HG02852 (cell line): ENCODE data around the gene FHIT.
"Not testable (repeated sequence)": the region's sequence is repeated elsewhere in the genome, so short reads cannot be mapped to it uniquely, and the experiment has no call there.

Source experiments
- ATAC-seq: cut with Tn5 transposase; IDR thresholded peaks from one replicate; pipeline ENCODE4 v1.9.1; 2021; ENCODE audit warnings: mild to moderate bottlenecking, moderate library complexity; ENCODE audit not compliant: unreplicated experiment

Gene FHIT

GRCh38 chr3:60742606-60743145 is 508.6 kb downstream of the FHIT start:
- ATAC-seq = no peak

- ATAC-seq = no peak
Measured at GRCh38 chr3:60737633-60738399, 513.4 kb downstream of the FHIT start.

- no peak for ATAC-seq
Measured at GRCh38 chr3:60730371-60730770, 520.9 kb downstream of the FHIT start.

- ATAC-seq = no peak
Measured at GRCh38 chr3:60729056-60729455, 522.2 kb downstream of the FHIT start.

- no peak for ATAC-seq
Measured at GRCh38 chr3:60728006-60728405, 523.2 kb downstream of the FHIT start.

GRCh38 chr3:60720736-60721135 is 530.5 kb downstream of the FHIT start:
- ATAC-seq = no peak

- no peak for ATAC-seq
Measured at GRCh38 chr3:60716573-60716972, 534.7 kb downstream of the FHIT start.

- ATAC-seq = no peak
Measured at GRCh38 chr3:60708191-60708975, 542.9 kb downstream of the FHIT start.

GRCh38 chr3:60707452-60708020 is 543.7 kb downstream of the FHIT start:
- no peak for ATAC-seq

GRCh38 chr3:60703956-60704736 is 547.1 kb downstream of the FHIT start:
- no peak for ATAC-seq

- ATAC-seq = no peak
Measured at GRCh38 chr3:60703008-60703407, 548.2 kb downstream of the FHIT start.

GRCh38 chr3:60698117-60698516 is 553.1 kb downstream of the FHIT start:
- ATAC-seq = no peak

GRCh38 chr3:60697132-60697531 is 554.1 kb downstream of the FHIT start:
- no peak for ATAC-seq

GRCh38 chr3:60696428-60697125 is 554.7 kb downstream of the FHIT start:
- no peak for ATAC-seq

- no peak for ATAC-seq
Measured at GRCh38 chr3:60675424-60675823, 575.8 kb downstream of the FHIT start.

GRCh38 chr3:60674870-60675269 is 576.4 kb downstream of the FHIT start:
- no peak for ATAC-seq

- no peak for ATAC-seq
Measured at GRCh38 chr3:60673123-60673522, 578.1 kb downstream of the FHIT start.

- not testable (repeated sequence) for ATAC-seq
Measured at GRCh38 chr3:60672337-60672736, 578.9 kb downstream of the FHIT start.

- ATAC-seq = no peak
Measured at GRCh38 chr3:60669636-60670035, 581.6 kb downstream of the FHIT start.

GRCh38 chr3:60660026-60660425 is 591.2 kb downstream of the FHIT start:
- ATAC-seq = no peak
